ENCODE measurements around the gene PXMP4.

The PXMP4 gene

DNA sequence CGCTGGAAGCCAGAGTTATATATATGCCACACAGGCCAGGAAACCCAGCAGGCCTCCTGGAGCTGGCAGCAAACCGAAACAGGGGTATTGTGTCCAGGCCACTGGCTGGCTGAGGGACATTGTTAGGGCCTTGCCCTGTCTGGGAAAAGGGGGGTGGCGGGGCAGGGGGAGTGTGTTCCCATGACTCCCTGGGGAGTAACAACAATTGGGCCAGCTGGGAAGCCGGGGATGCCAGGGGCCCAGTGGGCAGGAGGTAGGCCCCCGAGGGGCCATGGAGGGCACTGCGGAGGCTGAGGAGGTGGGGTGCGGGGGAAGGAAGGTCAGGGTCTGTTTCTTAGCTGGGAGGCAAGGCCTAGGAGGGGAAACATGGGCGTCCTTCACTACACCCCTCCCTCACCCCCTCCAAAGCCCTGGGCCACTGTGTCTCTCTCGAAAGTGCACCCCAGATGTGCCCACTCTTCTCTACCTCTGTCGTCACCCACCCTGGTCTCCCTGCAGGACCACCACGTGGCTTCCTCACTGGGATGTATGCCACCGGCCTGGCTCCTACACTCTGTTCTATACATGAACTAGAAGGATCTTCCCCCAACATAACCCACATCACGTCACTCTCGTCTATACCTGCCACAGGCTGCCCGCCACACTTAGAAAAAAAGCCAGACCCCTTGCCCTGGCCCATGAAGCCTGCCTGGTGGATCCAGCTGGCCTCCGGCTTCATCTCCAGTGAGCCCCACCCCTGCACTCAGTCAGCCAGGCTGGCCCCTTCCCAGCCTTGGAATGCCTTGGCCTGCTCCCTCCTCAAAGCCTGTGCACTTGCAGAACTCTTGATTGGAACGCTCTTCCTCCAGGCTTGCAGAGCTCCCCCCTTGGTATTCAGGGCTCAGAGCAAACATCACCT is 26.1 kb downstream of the PXMP4 start:
- TF ChIP-seq, protein P1, sequence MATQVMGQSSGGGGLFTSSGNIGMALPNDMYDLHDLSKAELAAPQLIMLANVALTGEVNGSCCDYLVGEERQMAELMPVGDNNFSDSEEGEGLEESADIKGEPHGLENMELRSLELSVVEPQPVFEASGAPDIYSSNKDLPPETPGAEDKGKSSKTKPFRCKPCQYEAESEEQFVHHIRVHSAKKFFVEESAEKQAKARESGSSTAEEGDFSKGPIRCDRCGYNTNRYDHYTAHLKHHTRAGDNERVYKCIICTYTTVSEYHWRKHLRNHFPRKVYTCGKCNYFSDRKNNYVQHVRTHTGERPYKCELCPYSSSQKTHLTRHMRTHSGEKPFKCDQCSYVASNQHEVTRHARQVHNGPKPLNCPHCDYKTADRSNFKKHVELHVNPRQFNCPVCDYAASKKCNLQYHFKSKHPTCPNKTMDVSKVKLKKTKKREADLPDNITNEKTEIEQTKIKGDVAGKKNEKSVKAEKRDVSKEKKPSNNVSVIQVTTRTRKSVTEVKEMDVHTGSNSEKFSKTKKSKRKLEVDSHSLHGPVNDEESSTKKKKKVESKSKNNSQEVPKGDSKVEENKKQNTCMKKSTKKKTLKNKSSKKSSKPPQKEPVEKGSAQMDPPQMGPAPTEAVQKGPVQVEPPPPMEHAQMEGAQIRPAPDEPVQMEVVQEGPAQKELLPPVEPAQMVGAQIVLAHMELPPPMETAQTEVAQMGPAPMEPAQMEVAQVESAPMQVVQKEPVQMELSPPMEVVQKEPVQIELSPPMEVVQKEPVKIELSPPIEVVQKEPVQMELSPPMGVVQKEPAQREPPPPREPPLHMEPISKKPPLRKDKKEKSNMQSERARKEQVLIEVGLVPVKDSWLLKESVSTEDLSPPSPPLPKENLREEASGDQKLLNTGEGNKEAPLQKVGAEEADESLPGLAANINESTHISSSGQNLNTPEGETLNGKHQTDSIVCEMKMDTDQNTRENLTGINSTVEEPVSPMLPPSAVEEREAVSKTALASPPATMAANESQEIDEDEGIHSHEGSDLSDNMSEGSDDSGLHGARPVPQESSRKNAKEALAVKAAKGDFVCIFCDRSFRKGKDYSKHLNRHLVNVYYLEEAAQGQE (IDR thresholded peaks at IDR 0.05; ENCODE audit: insufficient read depth in 1 of 2, low read depth in 2 of 2, low read length in 2 of 2): no peak
- TF ChIP-seq FOXP2 (optimal IDR thresholded peaks at IDR 0.05; ENCODE audit: borderline replicate concordance, extremely low read depth, extremely low read length, insufficient read depth) (no peak), TAF1 (IDR thresholded peaks at IDR 0.05; ENCODE audit: borderline replicate concordance, insufficient read depth, low read length) (no peak), POLR2AphosphoS5 (IDR thresholded peaks at IDR 0.05; ENCODE audit: low read depth, low read length) (no peak), SIN3A (IDR thresholded peaks at IDR 0.05; ENCODE audit: borderline replicate concordance, insufficient read depth, low read length) (no peak)

DNA sequence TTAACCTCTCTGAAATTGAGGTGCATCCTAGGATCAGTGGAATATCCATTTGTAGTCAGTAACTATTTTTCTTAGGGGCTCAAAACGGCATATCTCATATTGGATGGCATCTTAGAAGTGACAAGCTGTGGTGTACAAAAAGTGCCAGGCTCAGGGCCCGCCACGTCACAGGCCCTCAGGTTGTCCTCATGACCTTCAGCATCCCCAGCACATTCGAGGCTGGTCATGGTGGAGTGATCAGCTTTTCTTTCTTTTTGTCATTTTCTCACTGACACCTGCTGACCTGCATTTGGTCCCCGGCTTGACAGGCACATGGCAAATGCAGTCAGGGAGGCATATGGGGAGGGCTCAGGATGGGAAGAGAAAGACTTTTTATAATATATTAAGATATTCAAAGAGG is 26.8 kb downstream of the PXMP4 start:
- TF ChIP-seq TAF1 (IDR thresholded peaks at IDR 0.05; ENCODE audit: borderline replicate concordance, insufficient read depth, low read length) (no peak), SIN3A (IDR thresholded peaks at IDR 0.05; ENCODE audit: borderline replicate concordance, insufficient read depth, low read length) (no peak), POLR2AphosphoS5 (IDR thresholded peaks at IDR 0.05; ENCODE audit: low read depth, low read length) (no peak), FOXP2 (optimal IDR thresholded peaks at IDR 0.05; ENCODE audit: borderline replicate concordance, extremely low read depth, extremely low read length, insufficient read depth) (no peak)
- TF ChIP-seq, protein P1 (IDR thresholded peaks at IDR 0.05; ENCODE audit: insufficient read depth in 1 of 2, low read depth in 2 of 2, low read length in 2 of 2): no peak

DNA sequence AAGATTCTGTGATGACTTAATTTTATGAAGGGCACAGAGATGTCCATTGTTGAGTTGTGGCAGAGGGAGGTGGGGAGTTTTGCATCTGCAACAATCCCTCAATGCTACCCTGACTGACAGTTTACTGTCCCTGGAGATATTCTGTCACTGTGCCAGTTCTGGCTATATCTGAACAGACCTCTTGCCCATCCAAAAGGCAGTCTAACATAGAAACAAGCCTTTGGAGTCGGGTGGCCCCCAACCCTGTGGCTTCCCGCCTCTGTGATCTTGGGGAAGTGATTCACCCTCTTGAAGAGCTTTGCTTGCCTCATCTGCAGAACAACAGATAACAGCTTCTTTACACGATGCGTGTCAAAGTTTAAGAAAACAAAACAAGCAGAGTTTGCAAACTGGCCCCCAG is 30.1 kb downstream of the PXMP4 start:
- TF ChIP-seq FOXP2 (optimal IDR thresholded peaks at IDR 0.05; ENCODE audit: borderline replicate concordance, extremely low read depth, extremely low read length, insufficient read depth) (no peak), SIN3A (IDR thresholded peaks at IDR 0.05; ENCODE audit: borderline replicate concordance, insufficient read depth, low read length) (no peak), TAF1 (IDR thresholded peaks at IDR 0.05; ENCODE audit: borderline replicate concordance, insufficient read depth, low read length) (no peak), POLR2AphosphoS5 (IDR thresholded peaks at IDR 0.05; ENCODE audit: low read depth, low read length) (no peak)
- TF ChIP-seq, protein P1 (IDR thresholded peaks at IDR 0.05; ENCODE audit: insufficient read depth in 1 of 2, low read depth in 2 of 2, low read length in 2 of 2): no peak

DNA sequence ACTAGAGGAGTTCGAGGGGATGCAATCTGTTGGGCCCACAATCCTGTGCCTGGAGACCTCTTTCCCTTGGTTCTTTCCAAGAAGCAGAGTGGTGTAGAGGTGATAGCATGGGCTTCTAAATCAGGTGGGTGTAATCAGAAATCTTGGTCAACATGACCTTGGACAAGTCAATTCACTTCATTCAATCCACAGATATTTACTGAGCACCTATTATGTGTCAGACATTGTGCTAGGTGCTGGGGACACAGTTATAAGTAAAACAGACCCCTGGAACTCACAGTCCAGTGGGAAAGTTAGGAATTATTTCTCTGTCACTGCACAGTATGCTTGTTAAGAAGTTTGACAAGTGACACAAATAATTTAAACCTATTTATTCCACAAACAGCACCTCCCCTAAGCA is 30.6 kb downstream of the PXMP4 start:
- TF ChIP-seq TAF1 (IDR thresholded peaks at IDR 0.05; ENCODE audit: borderline replicate concordance, insufficient read depth, low read length) (no peak), FOXP2 (optimal IDR thresholded peaks at IDR 0.05; ENCODE audit: borderline replicate concordance, extremely low read depth, extremely low read length, insufficient read depth) (no peak), POLR2AphosphoS5 (IDR thresholded peaks at IDR 0.05; ENCODE audit: low read depth, low read length) (no peak), SIN3A (IDR thresholded peaks at IDR 0.05; ENCODE audit: borderline replicate concordance, insufficient read depth, low read length) (no peak)
- TF ChIP-seq, protein P1 (IDR thresholded peaks at IDR 0.05; ENCODE audit: insufficient read depth in 1 of 2, low read depth in 2 of 2, low read length in 2 of 2): no peak

Measured in PFSK-1 (cell line).